Measurements from ENCODE around the gene THSD4.
"Not testable (repeated sequence)": the region's sequence is repeated elsewhere in the genome, so short reads cannot be mapped to it uniquely, and the experiment has no call there.

The THSD4 gene

DNA sequence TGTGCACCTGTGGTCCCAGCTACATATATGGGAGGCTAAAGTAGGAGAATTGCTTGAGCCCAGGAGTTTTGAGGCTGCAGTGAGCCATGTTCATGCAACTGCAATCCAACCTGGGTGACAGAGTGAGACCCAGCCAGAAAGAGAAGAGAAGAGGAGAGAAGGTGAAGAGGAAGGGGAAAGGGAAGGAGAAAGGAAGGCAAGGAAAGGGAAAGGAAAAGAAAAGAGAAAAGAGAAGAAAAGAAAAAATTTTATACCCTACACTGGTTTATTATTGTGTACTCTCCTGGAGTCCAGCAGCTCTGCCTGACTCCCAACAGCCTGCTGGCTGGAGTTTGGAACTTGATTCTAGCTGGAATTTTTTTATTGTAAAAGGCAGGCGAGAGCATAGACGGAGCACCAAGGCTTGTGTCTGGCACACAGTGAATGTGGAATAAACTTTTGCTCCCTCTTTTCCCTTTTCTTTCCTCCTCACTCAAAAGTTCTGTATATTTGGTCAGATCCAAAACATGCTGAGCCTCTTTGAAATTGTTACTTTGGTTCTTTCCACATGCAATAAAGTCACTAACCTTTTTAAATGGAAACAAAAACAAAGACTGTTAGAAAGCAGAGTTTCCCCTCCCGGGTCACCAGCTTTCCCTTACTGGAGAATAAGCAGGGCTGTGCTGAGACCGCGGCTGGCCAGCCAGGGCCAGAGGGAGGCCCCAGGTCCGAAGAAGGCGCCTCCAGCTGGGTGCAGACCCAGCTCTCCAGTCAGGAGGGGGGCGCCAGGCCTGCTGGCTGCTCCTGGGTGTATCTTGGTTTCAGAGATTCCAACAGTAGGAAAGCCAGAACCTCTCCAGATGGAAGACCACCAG, 9.9 kb downstream of the THSD4 start:
- no peak for DNase-seq

DNA sequence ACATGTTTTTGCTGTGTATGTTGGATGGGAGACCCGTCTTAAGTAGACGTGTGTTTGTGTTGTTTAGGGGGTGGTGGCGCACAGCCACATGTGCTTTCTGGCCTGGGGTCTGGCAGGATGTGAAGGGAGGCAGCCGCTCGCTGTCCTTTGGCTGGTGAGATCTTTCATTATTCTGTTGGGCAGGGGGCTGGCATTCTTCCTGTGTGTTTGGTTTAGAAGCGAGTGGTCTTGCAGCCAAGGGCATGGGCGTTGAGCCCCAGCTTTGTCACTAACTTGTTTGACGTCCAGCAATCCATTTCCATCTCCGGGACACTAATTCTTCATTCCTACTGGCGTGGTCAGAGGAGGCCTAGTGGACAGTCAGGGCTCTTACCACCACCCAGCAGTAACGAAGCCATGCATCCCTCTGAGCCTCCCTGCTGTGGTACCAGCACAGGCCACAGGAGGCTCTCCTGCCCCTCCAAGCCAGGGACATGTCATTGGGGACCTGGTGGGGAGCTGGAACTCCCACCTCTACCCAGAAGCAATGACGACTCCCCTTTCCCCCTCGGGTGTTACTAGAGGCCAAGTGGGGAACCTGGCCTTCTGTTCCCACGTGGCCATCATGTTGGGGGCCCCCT, 10.7 kb downstream of the THSD4 start:
- DNase-seq, result no peak

DNA sequence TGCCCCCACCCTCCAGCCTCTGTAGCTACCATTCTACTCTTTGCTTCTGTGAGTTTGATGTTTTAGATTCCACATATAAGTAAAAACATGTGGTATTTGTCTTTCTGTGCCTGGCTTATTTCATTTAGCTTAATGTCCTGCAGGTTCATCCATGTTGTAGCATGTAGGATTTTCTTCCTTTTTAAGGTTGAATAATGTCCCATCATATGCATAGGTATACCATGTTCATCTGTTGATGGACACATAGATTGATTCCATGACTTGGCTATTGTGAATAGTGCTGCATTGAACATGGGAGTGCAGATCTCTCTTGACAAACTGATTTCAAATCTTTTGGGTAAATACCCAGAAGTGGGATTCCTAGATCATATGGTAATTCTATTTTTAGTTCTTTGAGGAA, 11.8 kb downstream of the THSD4 start:
- DNase-seq, result no peak

- DNase-seq, result not testable (repeated sequence)
These were observed 12.9 kb downstream of the THSD4 start for GRCh38 chr15:71128159-71128558.

GRCh38 chr15:71128939-71129562, 13.8 kb downstream of the THSD4 start:
- DNase-seq, result no peak

DNA sequence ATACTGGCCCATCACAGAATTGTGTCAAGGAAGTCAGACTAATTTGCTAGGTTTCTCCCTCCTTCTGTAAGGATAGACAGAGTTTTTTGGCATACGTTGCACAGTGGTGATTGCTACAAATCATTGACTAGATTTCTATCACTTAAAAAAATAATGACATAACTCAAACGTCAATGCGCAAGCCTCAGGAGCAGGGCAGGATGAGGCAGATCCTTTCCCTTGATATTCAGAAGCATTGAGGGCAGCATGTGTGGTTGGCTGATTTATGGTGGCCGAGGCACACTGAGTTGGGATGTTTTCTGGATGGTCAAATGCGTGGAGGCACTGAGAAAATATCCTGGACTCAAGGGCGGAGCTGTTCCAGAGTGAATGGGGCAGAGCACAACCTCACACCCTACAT, 14.4 kb downstream of the THSD4 start:
- no peak for DNase-seq

- no peak for DNase-seq
These were observed 16.5 kb downstream of the THSD4 start for GRCh38 chr15:71131601-71132362.

GRCh38 chr15:71133747-71134472, 18.6 kb downstream of the THSD4 start:
- DNase-seq, result no peak

GRCh38 chr15:71136159-71136783, 21.0 kb downstream of the THSD4 start:
- no peak for DNase-seq

DNA sequence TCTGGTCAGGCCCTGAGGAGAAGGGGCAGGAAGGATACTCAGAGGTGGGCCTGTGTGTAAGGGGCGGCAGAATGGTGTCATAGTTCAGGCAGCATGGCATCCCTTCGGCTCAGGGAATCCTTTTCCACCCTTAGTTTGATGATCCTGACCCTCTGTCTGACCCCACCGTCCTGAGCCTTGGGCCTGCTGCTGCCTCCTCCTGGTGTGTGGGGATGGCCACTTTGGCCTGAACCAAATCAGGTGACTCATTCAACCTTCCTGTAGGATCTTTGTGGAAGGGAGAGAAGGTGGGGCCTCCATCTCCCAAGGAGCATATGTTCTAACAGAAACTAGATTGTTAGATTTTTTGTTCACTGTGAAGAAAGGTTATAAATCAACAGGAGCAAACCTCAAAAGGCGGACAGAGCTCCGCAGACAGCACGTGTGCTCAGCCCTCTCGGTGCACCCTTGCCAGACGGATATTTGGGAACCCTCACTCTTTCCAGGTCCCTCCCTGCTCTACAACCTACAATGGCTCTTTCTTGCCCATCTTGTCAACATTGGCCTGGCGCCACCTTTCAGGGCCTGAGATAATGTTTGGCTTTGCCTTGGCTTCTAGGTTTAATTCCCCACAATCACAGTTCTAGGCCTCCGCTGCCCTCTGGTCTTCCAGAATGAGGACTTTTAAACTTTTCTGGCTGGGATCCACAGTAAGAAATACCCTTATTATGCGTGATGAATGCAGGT, 21.7 kb downstream of the THSD4 start:
- DNase-seq, result no peak

DNA sequence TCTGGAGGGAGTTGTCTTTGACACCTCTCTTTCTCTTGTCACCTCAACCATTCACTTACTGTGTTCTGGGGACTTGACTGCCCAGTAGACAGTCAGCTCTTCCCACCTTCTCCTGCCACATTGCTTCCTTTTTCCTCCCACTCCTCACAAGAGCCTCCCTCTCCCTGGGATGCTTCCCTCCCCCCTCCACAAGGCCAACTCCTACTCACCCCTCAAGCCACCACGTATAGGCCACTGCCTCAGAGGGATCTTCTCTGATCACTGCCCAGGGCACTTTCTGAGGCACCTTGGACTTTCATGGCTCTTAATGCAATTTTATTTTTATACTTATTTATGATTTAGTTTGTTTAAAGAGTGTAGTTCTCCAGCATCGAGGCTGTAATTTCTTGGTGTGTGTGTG, 23.2 kb downstream of the THSD4 start:
- no peak for DNase-seq

DNA sequence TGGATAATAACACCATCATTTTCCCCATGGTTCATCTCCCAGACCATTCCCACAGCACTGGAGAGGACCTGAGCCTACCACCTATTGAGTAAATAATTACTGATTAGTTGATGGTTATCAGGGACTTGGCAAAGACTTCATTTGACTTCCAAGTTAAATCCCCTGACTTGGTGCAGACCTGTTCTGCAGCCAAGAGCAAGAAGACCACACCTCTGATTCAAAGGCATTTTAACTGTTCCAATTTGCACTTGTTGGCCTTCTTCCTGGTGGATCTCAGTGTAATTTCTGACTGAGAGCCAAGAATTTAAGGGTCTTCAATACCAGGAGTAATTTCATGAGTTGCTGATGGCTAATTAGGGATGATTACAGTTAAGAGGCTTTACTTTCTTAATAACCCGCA, 24.0 kb downstream of the THSD4 start:
- DNase-seq, result no peak

DNA sequence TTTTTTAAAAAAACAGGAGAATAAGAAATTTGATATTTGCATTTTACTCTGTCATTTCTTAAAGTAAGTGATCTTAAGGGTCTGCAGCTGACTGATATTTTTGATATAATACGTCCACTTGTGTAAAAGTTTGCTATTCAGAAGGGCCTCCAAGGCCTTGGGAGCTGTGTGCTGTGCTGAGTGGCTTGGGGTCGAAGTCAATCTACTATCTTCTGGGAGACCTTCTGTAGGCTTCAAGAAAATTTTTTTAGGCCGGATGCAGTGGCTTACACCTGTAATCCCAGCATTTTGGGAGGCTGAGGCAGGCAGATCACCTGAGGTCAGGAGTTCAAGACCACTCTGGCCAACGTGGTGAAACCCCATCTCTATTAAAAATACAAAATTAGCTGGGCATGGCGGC, 26.3 kb downstream of the THSD4 start:
- no peak for DNase-seq

DNA sequence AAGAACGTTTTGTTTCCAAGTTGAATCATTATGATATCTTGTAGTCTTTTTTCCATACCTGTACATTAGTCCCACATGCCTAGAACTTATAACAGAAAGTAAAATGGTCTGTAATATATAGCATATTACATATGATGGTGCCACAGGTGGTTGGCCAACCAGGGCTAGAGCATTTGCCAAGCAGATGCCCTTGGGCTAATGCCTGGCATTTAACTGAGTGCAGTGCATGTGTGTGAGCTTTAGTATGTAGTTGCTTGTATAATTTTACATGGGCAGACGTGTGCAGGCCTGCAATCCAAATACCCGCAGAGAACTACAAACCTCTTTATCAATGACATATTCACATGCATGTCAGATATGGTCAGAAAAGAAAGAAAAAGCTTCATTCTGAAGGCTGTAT, 27.5 kb downstream of the THSD4 start:
- no peak for DNase-seq

GRCh38 chr15:71143373-71144310, 28.4 kb downstream of the THSD4 start:
- DNase-seq, result no peak

- no peak for DNase-seq
These were observed 30.4 kb downstream of the THSD4 start for GRCh38 chr15:71145648-71146047.

DNA sequence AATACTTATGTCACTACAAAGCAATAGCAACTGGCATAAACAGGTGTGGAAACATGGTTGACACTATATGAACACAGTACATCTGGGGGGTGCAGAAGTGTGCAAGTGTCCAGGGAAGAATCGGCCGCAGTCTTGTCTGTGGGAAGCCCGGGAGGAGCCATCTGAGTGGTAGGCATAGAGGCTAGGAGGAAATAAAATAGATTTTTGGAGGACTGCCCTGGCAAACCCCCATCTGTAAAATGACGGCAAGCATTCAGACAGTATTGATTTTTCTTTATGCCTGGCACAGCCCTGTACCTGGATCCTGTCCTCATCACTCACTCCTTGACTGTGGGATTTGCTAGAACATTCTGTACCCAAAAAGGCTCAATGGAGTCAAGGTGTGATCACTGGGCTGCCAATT, 31.3 kb downstream of the THSD4 start:
- DNase-seq, result no peak

- no peak for DNase-seq
These were observed 32.8 kb downstream of the THSD4 start for GRCh38 chr15:71148048-71148447.

DNA sequence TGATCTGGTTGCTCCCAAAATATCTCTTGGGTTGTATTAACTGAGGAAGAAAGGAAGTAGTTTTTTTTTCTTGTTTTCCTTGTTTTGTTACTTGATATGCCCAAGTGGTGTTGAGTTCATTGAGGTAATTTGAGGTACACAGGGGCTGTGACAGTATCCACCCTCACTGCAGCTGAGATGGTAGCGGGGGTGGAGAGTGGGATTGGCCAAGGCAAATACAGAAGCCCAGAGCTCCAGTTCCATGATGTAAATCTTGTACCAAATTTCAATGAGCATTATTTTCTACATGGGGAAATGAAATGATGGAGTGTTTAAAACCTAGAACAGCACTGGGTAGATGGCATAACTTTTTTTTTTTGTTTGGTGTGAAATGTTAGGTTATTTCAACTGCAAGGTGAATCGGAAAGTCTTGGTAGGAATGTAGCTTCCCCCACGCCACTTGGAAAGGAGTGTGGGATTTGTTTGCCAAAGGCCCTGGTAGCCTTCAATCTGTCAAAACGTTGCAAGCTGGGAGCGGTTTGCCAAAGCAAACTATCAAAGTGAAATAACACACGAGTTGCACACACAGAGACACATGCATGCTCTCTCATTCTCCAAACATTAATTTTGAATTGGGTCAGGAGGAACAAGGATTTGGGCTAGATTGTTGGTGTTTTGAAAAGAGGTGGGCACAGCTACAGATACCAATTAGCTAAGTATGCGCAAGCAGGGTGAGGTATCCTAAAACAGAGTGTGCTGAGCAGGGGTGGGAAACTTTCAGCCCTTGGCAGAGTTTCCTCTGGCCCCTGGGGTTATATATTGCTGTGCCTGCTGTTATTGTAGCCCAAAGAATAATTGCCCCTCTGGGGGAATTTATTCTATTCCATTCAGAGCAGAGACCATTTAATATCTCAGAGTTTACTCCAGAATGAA, 34.6 kb downstream of the THSD4 start:
- no peak for DNase-seq
